HT-29 (cell line): ENCODE measurements around the gene MIA. TPM values are rescaled to one million over a fixed set of nuclear protein-coding genes. Genes with fewer than 3 reads are reported as not detected.
"Not testable (repeated sequence)": the region's sequence is repeated elsewhere in the genome, so short reads cannot be mapped to it uniquely, and the experiment has no call there.

ENCODE experiments used
- DNase-seq: peaks from one replicate; pipeline ENCODE4 v3.0.0-alpha.2; 2015; ENCODE audit warnings: low spot score
- total RNA-seq: library from RNA; depleted of rRNA; stranded (reverse); fragments of >200 nt; shearing (Covaris generic); gene quantifications from 2 replicates; pipeline ENCODE4 v1.2.3, GENCODE V29; 2014

MIA gene
- total RNA-seq, 1 experiment from 2014 or later = 15.8 TPM

GRCh38 chr19:40777937-40778705 lies 2.8 kb downstream of the MIA start, which contains the start of gene RAB4B:
Gene RAB4B (plus strand): TSS chr19:40778247. CDS start chr19:40778376, 129 bp downstream.
- peak; percentile 100 for DNase-seq

GRCh38 chr19:40778706-40779284 lies 3.5 kb downstream of the MIA start:
- no peak for DNase-seq

GRCh38 chr19:40780582-40780981 lies 5.3 kb downstream of the MIA start:
- no peak for DNase-seq

- no peak for DNase-seq
Measured at GRCh38 chr19:40781140-40781539, 5.8 kb downstream of the MIA start.

GRCh38 chr19:40783711-40784110 lies 8.4 kb downstream of the MIA start:
- DNase-seq = no peak

- not testable (repeated sequence) for DNase-seq
Measured at GRCh38 chr19:40784146-40784545, 8.8 kb downstream of the MIA start.

GRCh38 chr19:40785526-40785925 lies 10.2 kb downstream of the MIA start:
- DNase-seq = no peak

- no peak for DNase-seq
Measured at GRCh38 chr19:40786060-40787037, 11.0 kb downstream of the MIA start.

- no peak for DNase-seq
Measured at GRCh38 chr19:40791349-40791748, 16.0 kb downstream of the MIA start.

GRCh38 chr19:40791996-40792395 lies 16.7 kb downstream of the MIA start:
- DNase-seq = peak; percentile 36

- no peak for DNase-seq
Measured at GRCh38 chr19:40797166-40797962, 22.0 kb downstream of the MIA start.

GRCh38 chr19:40797963-40798682 lies 22.8 kb downstream of the MIA start:
- peak; percentile 92 for DNase-seq

- DNase-seq = peak; percentile 100
Measured at GRCh38 chr19:40798683-40799557, 23.6 kb downstream of the MIA start, which contains the start of gene EGLN2. Gene EGLN2 (plus strand): TSS chr19:40799191. CDS start chr19:40800573, 1,382 bp downstream.

GRCh38 chr19:40799558-40800338 lies 24.4 kb downstream of the MIA start:
- no peak for DNase-seq

GRCh38 chr19:40800339-40800996 lies 25.1 kb downstream of the MIA start:
- no peak for DNase-seq

- DNase-seq = no peak
Measured at GRCh38 chr19:40800997-40801377, 25.7 kb downstream of the MIA start.

- no peak for DNase-seq
Measured at GRCh38 chr19:40801426-40802299, 26.3 kb downstream of the MIA start.
